GM18858 (cell line): Measurements from ENCODE around the gene FARP1.

Experiments used
- ATAC-seq: cut with Tn5 transposase; IDR thresholded peaks from one replicate; pipeline ENCODE4 v1.9.1; 2021; ENCODE audit not compliant: unreplicated experiment

FARP1 gene

DNA sequence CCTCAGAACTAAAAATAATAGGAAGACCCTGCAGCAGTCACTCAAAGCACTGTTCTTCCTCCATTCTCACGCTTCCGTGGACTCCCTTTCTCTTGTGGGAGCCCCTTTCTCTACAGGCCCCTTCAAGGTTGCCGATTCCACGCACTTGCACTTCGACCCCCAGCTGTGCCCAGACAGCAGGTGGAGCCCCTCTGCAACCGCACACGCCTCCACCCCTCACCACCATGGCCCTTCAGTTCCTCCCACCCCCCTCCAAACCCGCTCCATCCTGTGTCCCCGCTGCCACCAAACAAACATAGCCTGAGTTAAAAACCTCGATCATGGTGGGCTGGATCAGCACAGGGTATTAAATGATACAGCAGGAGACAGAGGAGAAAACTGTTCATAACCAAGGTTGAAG, 331.4 kb downstream of the FARP1 start:
- no peak for ATAC-seq

DNA sequence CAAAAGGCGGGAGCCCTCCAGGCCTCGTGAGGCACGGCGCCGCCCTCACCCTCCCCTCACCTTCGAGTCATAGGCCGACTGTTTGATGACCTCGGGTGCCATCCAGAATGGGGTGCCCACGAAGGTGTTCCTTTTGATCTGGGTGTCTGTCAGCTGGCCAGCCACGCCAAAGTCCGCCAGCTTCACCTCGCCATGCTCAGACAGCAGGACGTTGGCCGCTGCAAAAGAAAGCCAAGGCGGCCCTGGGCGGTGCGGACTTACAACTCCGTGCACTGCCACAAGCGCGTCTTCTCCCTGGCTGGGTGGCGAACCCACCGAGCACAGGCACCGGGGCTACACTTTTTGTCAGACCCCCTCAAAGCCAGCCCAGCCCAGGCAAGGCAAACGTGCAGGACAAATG, 331.9 kb downstream of the FARP1 start:
- ATAC-seq = no peak

DNA sequence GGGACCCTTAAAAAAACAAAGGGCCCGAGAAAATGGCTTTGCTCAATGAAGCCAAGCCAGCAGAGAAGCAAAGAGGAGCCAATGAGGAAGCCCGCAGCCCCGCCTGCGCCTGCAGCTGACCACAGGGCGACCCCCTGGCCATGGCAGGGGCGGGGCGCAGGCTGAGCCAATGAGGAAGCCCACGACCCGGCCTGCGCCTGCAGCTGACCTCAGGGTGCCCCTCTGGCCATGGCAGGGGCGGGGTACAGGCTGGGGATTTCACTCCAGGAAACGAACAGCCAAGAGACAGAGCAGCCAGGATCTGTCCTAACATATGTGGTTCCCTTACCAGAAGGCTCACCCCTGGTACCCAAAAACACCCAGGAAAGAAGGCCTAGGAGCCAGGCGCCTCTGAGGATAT, 332.6 kb downstream of the FARP1 start:
- ATAC-seq = no peak

DNA sequence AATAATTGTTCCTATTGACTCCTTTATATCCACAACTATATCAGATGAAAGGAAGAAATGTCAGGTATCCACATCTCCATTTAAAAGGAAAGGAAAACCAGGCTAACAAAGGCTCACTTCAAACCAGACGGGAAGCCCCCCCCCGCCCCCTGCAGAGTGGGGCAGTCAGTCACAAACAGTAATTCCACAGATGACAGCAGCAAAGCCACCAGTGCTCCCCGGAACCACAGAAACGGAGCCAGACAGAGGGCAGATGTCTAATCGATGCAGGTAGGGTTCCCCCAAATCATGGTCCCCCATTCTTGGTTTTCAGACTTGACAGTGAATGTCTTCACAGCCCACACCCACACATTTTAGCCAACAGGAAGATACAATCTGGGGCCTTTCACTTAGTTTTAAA, 333.2 kb downstream of the FARP1 start:
- peak; percentile 18 for ATAC-seq

DNA sequence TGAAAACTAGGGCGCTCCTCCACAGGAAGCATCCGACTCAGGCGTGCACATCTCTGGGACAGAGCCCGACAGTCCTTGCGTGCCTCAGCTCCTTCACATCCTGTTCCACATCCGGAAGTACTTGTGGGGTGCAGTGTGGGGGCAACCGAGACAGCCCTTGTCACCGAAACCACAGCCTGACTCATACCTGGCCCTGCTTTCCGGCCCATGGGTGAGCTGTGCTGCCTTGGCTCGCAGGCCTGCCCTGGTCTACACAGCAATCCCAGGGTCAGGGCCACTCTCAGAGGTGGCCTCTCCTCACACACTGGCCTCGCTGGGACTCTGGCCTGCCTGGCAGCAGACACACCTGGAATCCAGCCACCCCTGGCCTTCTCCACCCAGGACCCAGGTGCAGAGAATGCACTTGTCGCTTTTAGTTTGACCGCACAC, 333.7 kb downstream of the FARP1 start:
- ATAC-seq = peak; percentile 85

DNA sequence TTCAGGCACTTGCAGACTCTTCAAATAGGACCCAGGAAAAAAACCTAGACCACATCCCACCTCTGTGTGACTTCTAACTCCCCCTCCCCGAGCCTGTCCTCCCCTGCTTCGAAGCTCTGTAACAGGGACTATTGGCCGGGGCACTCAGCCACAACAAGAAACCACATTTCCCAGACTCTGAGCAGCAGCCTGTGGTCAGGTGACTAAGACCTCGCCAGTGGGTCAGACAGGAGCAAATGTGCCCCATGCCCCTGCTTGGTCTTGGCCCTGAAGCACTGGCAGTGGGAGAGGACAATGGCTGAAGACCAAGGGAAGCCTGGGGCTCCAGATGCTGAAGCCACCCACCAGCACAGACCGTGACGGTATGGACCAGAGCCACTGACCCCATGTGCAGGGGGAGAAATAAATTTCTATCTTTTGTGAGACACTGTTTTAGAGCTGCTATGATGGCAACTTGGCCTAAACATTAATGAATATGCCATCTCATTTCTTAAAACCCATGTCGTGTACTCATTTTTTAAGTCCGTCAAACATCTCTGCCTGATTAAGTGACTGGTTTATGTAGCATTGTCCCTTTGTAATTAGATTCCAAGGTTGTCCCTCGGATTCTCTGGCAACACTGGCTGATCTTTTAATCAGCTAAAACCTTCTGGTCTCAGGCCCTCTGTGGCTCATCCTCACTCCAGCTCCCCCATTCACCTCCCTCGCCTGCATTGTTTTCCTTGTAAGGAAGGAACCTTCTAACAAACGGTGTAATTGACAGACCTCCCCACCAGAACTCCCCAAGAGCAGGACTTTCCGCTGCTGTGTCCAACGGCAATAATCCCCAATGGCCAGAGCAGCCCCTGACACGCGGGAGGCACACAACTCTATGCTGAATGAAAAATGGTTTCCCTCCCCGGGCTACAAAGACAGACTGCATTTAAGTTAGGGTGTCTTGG, 335.6 kb downstream of the FARP1 start:
- ATAC-seq = peak; percentile 35

DNA sequence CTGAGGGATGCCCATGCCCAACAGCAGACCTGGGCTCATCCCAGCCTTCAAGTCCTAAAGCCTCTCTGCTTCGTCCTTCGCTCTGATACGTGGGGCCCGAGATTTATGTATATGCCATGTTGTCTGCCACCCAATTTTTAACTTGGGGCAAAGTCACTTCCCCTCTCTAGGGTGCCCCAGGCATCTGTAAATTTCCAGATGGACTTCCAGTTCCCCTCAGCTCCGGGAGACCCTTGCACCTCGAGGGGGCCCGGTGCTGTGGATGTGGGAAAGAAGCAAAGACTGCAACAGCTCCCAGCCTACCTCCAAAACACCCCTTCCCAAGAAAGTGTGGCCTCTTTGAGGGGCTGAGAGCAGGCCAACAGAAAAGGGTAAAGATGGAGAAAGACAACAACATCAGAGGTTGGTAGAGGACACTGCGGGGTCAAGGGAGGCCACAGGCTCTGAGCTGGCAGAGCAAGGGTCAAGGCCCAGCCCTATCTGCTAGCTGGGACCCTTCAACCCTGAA, 336.7 kb downstream of the FARP1 start:
- ATAC-seq = no peak

DNA sequence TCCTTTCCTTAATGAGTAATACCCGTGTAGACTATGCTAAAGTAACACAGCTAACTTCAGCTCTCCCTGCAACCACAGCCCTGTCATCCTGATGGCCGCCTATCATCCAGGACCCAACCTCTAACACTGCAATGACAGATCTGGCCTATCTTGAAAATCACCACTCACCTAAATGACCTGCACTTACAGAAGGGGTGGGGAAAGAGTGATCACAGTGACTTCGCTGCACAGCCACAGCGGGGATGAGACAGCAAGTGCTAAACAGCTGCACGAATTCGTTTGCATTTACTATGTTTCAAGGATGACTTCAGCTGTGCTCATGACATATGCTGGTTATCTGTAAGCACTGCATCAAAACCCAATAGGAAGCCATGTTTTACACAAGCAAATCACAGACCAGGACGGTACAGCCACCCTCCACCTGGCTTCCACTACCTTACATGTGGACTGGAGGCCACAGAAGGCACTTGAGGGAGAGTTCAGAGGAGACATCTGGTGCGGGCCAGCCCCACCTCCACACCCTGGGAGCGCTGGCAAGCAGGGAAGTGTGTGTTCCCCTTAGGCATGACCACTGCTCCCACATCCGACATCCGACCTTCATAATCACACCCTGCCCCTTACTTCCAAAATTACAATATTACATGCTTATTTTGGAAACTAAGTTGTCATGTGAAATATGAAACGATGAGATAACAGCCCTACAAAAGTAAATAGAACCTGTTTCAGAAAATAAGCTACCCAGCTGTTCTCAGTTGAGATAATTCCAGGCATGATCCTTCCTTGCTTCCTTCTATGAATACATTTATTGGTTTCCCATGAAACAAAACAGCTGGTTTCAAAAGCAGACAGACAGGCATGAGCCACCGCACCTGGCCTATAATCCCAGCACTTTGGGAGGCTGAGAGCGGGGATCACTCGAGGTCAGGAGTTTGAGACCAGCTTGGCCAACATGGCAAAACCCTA, 338.3 kb downstream of the FARP1 start:
- peak; percentile 20 for ATAC-seq

DNA sequence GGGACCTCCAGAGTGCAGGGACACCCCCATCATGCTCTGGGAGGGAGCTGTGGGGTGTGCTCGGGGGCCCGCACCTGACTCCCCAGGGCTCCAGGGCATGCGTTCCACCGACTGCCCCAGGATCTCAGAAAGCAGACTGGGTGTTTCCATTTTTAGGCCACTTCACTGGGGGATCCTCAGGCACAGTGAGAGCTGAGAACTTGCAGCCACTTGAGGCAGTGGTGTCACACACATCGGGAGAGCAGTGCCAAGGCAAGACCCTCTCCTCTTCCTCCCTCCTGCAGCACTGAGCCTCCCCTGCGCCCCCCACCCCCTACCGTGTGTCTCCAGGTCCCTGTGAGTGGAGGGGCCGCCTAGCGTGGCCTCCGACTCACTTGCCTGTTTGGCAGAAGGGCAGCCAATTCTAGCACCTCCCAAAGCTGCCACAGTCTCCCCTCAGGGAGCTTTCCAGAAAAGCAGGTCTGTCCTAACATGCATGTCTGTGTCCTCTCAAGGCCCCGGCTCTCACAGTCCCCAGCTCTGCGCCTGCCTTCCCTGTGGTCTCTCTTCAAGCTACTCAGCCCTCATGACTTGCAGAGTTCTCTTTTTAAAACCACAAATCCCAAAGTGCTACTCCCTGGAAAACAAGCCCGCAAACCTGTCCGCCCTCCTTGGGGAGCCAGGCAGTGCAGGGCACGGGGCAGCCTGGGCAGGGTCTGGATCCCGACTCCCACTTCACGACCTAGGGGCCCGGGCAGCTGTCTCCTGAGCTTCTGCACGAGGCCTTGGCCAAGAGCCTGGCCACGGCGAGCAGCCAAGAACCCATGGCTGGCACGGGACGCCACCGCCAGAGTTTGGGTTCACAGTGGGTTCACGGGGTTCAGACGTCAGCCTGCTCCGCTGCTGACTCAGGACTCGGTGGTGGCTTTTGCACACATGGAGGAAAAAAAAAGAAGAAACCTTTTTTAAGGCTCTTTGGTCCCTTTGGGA, 339.9 kb downstream of the FARP1 start:
- ATAC-seq = no peak

DNA sequence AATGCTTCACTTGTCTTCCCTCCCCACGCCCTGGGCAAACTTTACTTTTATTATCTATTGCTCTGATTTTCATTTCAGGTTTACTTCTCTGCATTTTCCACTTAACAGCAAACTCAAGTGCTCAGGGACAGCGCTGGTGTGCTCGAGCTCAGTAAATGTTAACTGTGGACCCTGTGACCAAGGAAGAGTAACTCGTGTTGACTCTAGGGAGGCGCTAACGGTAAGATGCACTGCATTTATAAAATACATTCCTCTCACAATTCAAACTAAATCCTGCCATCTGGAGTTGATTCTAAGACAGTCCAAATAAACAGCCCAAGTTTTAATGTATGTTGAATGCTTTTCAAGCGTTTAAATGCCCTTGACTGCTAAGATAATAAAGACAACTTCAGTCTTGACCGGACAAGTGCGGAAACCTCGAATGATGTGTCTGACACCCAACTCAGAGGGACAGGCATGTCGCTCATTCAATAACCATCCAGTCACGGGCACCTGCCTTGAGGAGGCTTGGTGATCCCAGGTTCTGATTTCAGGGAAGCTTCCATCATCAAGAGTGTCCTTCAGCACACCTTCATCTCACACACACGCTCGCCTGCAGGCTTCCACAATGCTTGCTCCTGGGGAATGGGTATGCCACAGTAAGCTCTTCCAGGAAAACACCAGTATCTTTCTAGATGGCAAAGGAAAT, 340.9 kb downstream of the FARP1 start:
- ATAC-seq = no peak

DNA sequence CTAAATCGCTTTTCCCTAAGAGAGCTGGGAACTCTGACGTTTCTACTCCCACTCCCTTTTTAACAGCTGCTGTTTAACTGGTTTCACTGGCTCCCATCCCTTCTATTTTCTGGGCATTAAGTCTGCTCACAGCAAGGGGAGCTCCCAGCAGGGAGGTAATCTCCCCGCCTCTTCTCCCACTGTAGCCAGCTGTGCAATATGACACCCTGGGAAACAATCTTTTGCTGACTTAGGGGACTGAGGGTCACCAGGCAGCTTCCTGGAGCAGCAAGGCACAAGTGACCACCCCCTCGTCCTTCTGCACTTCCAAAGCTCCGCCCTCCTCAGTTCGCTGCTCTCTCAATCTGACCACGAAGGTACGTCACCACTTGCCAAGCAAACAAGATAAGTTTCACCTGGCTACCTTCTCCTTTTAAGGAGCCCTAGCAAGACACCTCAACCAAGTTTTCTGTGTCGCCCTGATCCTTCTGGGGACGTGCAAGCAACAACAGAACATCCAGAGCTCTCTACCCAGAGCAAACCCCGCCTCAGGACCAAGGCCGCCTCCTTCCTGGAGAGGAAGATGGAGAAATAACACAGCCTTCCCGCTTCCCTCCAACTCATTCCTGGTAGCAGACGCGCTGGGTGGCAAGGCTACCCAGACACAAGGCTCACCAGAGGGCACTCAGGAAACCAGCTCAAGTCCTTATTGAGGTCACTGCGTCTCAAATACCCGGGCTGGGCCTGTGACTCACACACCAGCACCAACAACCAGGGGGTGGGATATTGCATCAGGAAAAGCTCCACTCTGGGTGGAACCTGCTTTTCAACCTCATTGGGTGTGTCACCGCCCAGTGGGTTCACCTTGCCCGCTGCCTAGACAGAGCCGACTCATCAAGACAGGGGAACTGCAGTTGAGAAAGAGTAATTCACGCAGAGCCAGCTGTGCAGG, 341.7 kb downstream of the FARP1 start:
- peak; percentile 40 for ATAC-seq

DNA sequence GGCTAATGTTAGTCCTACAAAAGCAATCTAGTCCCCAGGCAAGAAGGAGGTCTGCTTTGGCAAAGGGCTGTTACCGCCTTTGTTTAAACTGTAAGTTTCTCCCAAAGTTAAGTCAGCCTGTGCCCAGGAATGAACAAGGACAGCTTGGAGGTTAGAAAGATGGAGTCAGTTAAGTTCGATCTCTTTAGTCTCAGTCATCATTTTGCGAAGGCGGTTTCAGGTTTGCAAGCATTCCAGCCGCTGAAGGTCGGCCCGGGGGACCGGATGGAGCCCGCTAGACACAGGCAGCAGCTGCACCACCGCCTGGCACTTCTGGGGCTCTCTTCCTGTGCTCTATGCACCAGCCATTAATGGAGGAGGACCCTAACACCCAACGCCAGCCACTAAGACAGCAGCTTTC, 342.7 kb downstream of the FARP1 start:
- no peak for ATAC-seq

DNA sequence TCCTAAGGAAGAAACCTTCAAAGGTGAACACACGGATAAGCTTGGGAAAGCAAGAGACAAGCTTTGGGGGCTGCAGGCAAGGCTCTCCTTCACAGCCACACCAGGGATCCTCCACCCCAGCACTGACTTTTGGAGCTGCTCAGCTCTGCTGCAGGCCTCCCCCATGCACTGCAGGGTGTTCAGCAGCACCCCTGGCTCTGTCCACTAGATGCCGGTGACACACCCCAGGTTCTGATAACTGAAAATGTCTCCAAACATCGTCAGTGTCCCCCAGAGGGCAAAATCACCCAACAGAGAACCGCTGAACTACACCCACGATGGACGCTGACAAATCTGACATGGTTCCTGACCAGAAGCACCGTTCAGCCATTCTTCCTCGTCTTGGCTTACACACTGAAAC, 343.5 kb downstream of the FARP1 start:
- ATAC-seq = no peak

DNA sequence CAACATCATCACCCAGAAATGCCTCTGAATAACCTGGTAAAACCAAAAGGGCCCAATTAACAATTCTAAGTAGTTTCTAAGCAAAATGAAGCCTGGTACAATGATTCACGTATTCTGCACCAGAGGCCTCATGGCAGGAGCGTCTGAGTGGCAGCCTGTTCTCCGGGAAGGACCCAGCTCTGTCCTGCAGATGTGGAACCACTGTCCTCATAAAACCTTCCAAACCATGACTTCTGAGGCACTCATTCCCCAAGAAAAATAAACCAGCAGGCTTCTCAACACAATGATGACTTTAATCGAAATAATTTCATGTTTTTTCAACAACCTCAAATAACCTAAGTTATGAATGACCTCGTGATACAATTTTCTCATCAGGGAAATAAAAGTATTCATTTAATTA, 344.1 kb downstream of the FARP1 start:
- ATAC-seq = no peak

DNA sequence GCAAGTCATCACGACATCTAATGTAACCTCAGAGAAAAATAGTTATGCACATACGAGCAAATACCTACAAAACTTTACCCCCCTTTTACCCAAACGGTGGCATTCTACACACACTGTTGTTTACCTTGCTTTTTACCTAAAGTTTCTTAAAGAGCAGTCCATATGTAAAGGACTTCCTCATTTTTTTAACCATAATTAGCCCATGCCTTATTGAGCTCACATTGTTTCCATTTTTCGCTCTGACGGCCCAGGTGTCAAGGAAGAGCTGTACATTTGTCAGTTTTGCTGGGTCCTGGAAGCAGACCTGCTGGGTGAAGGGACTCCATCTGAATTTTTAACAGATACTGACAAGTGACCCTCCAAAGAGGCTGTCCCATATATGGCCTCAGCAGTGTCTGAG, 344.6 kb downstream of the FARP1 start:
- ATAC-seq = no peak

DNA sequence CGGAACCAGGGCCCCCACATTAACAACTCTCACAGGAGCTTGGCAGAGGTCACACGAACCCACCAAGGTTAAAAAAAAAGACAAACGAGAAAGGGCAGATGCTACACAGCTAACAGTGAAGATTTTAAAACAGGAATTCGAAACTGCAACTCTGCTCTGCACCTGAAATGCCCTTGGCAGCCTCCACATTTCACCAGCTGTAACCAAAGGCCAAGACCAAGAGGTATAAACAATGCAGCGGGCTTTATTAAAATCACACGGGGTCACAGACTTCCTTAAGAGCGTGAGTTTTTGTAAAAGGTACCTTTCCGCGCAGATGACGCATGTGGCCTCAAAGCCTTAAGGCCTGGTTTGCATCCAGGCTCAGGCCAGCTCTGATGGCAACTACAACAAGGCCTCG, 345.8 kb downstream of the FARP1 start:
- ATAC-seq = peak; percentile 59

DNA sequence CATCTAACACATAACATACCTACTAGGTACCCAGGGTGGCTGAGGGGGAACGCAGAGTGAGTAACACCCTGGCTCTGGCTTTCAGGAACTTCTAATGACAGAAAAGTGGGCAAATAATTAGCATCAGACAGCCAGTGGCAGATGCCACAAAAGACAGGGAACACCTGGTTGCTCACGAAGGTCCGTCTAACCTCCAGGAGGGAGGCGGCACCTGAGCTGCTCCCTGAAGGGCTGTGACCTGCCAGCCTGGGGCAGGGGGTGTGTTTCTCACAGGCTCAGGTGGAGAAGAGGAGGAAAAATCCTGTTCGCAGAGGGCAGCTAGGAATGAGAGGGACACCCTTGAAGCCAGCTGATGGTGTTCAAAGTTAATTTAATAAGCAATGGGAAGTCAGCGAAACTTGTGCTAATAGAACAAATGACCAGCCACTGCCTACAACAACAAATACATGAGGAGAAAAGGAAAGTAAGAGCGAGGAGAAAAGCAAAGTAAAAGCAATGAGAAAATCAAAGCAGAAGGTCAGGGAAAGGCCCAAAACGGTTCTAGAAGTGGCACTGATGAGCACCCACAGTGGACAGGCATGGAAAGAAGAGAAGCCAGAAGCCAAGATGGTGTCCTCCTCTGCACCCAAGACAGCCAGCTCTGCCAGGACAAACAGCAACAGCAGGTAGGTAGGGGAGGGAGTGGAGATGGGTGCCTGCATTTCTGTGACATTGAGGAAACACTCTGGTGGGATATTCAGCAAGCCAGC, 346.7 kb downstream of the FARP1 start:
- no peak for ATAC-seq
